HepG2 (cell line): ENCODE measurements around the gene ENTREP1. TPM values are rescaled to one million over a fixed set of nuclear protein-coding genes. Genes with fewer than 3 reads are reported as not detected.

Source experiments
- ATAC-seq: fragments of 200-7000 bp; cut with Tn5 transposase; 3 replicates; pipeline ENCODE4 v1.9.1; 2020; ENCODE audit warnings: mild to moderate bottlenecking, moderate library complexity
- BruUV-seq: library from RNA; stranded (reverse); fragments of 400-500 nt; replicated peaks from 2 replicates; lab custom pipeline; 2021; lab: Mats Ljungman, UMichigan
- CTCF ChIA-PET: fragments of 300-600 bp; formaldehyde crosslinking; extraction: SDS; loops from one replicate; lab custom pipeline; 2021; ENCODE audit warnings: low total read pairs, inconsistent platforms, low intra/inter-chr PET ratio; lab: Yijun Ruan, JAX
- POLR2A ChIA-PET: fragments of 350-600 bp; sonication (Branson Sonifier 250); formaldehyde crosslinking; loops from one replicate; lab custom pipeline; 2020; ENCODE audit warnings: antibody characterized with exemption, inconsistent platforms; lab: Yijun Ruan, JAX
- DNase-seq: peaks from one replicate; pipeline ENCODE4 v3.0.0-alpha.2; 2015; ENCODE audit warnings: low spot score
- FAIRE-seq: peaks from 3 replicates; lab custom pipeline; 2011; peaks lifted over from hg19 to GRCh38; lab: Jason Lieb, UNC
- H2AFZ ChIP-seq: one replicate; pipeline ENCODE4 v1.6.1; 2011; ENCODE audit warnings: low read length, inconsistent platforms
- H3K27ac ChIP-seq: fragments of 300-600 bp; 3 replicates; pipeline ENCODE4 v1.8.0; 2011; ENCODE audit warnings: mixed run types, mild to moderate bottlenecking, mixed read lengths, low read length, inconsistent platforms; ENCODE audit not compliant: insufficient read depth; ENCODE audit errors: extremely low read length
- H3K27me3 ChIP-seq, 2 experiments: fragments of 200-600 bp in 1 of 2; 2 replicates in 1 of 2; 3 replicates in 1 of 2; pipeline versions ENCODE4 v1.6.0 to v1.8.0; 2011; ENCODE audit warnings: low read length in 2 of 2, mild to moderate bottlenecking in 2 of 2, moderate library complexity in 2 of 2, inconsistent platforms in 1 of 2; ENCODE audit not compliant: insufficient read depth in 2 of 2, control insufficient read depth in 1 of 2
- H3K36me3 ChIP-seq, 2 experiments: fragments of 200-600 bp in 1 of 2; replicated peaks in 1 of 2; 2 replicates in 1 of 2; 3 replicates in 1 of 2; pipeline versions ENCODE4 v1.5.1 to v1.8.0; 2011; ENCODE audit warnings: low read length in 2 of 2, inconsistent platforms in 1 of 2; ENCODE audit not compliant: insufficient read depth in 2 of 2, control insufficient read depth in 1 of 2
- H3K4me1 ChIP-seq: 2 replicates; pipeline ENCODE4 v1.5.1; 2012; ENCODE audit warnings: low read length, inconsistent platforms; ENCODE audit not compliant: insufficient read depth
- H3K4me2 ChIP-seq: 2 replicates; pipeline ENCODE4 v1.6.0; 2011; ENCODE audit warnings: low read depth, low read length, inconsistent platforms
- H3K4me3 ChIP-seq, 3 experiments: fragments of 200-600 bp in 1 of 3; sonication (generic), shearing (Covaris generic) in 1 of 3; replicated peaks in 1 of 3; 2 replicates each; pipeline ENCODE4 v1.5.1; 2011 to 2016; ENCODE audit warnings: low read length in 3 of 3, inconsistent platforms in 2 of 3, low read depth in 2 of 3, mild to moderate bottlenecking in 2 of 3, control low read depth in 1 of 3, mixed read lengths in 1 of 3; ENCODE audit not compliant: insufficient read depth in 1 of 3
- H3K79me2 ChIP-seq: one replicate; pipeline ENCODE4 v1.6.1; 2011; ENCODE audit warnings: low read length, inconsistent platforms; ENCODE audit not compliant: insufficient read depth
- H3K9ac ChIP-seq: 2 replicates; pipeline ENCODE4 v1.6.0; 2011; ENCODE audit warnings: mild to moderate bottlenecking, low read depth, low read length, inconsistent platforms; ENCODE audit not compliant: insufficient read depth
- H3K9me3 ChIP-seq: 2 replicates; pipeline ENCODE4 v1.5.1; 2012; ENCODE audit warnings: mild to moderate bottlenecking, low read length
- H4K20me1 ChIP-seq: 2 replicates; pipeline ENCODE4 v1.6.0; 2011; ENCODE audit warnings: inconsistent platforms, mild to moderate bottlenecking, low read length, moderate library complexity; ENCODE audit not compliant: insufficient read depth
- FOSL1 ChIP-seq: sonication (generic); formaldehyde crosslinking; IDR thresholded peaks from 2 replicates; pipeline ENCODE4 v1.9.0; 2021; ENCODE audit warnings: missing genetic modification reagents, borderline replicate concordance
- FOXA3 ChIP-seq: IDR thresholded peaks from 2 replicates; pipeline ENCODE4 v1.6.1; 2016; ENCODE audit warnings: missing genetic modification reagents, missing compliant biosample characterization
- GTF2F1 ChIP-seq: fragments of 150-350 bp; IDR thresholded peaks from 2 replicates; pipeline ENCODE4 v1.6.1; 2014; ENCODE audit warnings: low read length
- HCFC1 ChIP-seq: fragments of 150-350 bp; IDR thresholded peaks from 2 replicates; pipeline ENCODE4 v1.6.1; 2014; ENCODE audit warnings: low read depth, low read length
- KLF6 ChIP-seq: IDR thresholded peaks from 2 replicates; pipeline ENCODE4 v1.8.0; 2016; ENCODE audit warnings: missing biosample characterization, missing genetic modification reagents
- RARG ChIP-seq: sonication (generic); formaldehyde crosslinking; IDR thresholded peaks from 2 replicates; pipeline ENCODE4 v1.4.0; 2020; ENCODE audit warnings: low read depth, mild to moderate bottlenecking, missing genetic modification reagents
- ZNF343 ChIP-seq: sonication (generic); formaldehyde crosslinking; IDR thresholded peaks from 2 replicates; pipeline ENCODE4 v1.4.0; 2020; ENCODE audit warnings: mild to moderate bottlenecking, missing genetic modification reagents
- ZNF619 ChIP-seq: sonication (generic); formaldehyde crosslinking; IDR thresholded peaks from 2 replicates; pipeline ENCODE4 v1.4.0; 2020; ENCODE audit warnings: mild to moderate bottlenecking, missing genetic modification reagents
- ZNF660 ChIP-seq: sonication (generic); formaldehyde crosslinking; IDR thresholded peaks from 2 replicates; pipeline ENCODE4 v1.5.1; 2020; ENCODE audit warnings: mild to moderate bottlenecking, low read depth, missing genetic modification reagents, borderline replicate concordance
- WGBS: methylation state at CpG from one replicate; pipeline ENCODE4 v1.1.6; 2017; ENCODE audit warnings: low lambda C conversion rate; 5-methylcytosine and 5-hydroxymethylcytosine counted together
- in situ Hi-C: cut with HindIII; loops from 2 replicates; pipeline ENCODE4 v1.10.0; 2017; ENCODE audit warnings: low pct_unique_long_range_greater_than_20kb; ENCODE audit not compliant: extremely low pct_ligation_motif_present
- intact Hi-C: fragments of 100-400 bp; cut with micrococcal nuclease; formaldehyde crosslinking; loops from one replicate; pipeline ENCODE4 v1.10.0; 2022; ENCODE audit not compliant: unreplicated experiment
- polyA plus RNA-seq, 8 experiments: library from polyadenylated mRNA; depleted of rRNA in 3 of 8; stranded (reverse) in 7 of 8; unstranded in 1 of 8; fragments of >200 nt; fragmentation: Illumina TruSeq in 4 of 8; extraction: Trizol in 4 of 8; gene quantifications; 2 replicates each; pipeline versions ENCODE4 v1.2.1 to v1.2.3, GENCODE V29; 2011 to 2016; ENCODE audit warnings: low read depth in 4 of 8, missing spikeins in 1 of 8, mixed read lengths in 1 of 8; ENCODE audit not compliant: insufficient read depth in 1 of 8
- total RNA-seq, 5 experiments: library from RNA; depleted of rRNA; stranded (reverse); fragments of >200 nt; fragmentation: Illumina TruSeq; extraction: Trizol; gene quantifications; 2 replicates each; pipeline ENCODE4 v1.2.3, GENCODE V29; 2016; ENCODE audit warnings: low read depth in 1 of 5
- TF ChIP-seq, protein P1 (sequence below): sonication (generic); formaldehyde crosslinking; IDR thresholded peaks from 2 replicates; pipeline ENCODE4 v1.5.0; 2020; ENCODE audit warnings: mild to moderate bottlenecking, missing genetic modification reagents, borderline replicate concordance

The ENTREP1 gene
- total and polyA plus RNA-seq, 2 of the 13 experiments (the other 11 are each of a cell fraction or from before 2014, with no cell fraction given) = not detected

- CTCF ChIA-PET = no interaction called here
- Histone ChIP-seq H3K4me3 (no peak overlapping the region), H4K20me1 (no peaks in the 10 kb centered on the region; the same call in 1 of the 2 replicates), H3K4me1 (no peaks in the 10 kb centered on the region), H3K4me2 (no peak overlapping the region), H3K27ac (no peak overlapping the region), H2AFZ (no peak overlapping the region), H3K27me3 (peaks cover 1 to 25% of the 10 kb centered on the region in 2 experiments; a peak in 3 of 5 replicates), H3K79me2 (no peaks in the 10 kb centered on the region), H3K36me3 (no peaks in the 10 kb centered on the region), H3K9ac (no peak overlapping the region), H3K9me3 (peaks cover 22% of the 10 kb centered on the region)
- 47% methylated on average over 2 of the region's 2 CpGs for WGBS
- no TSS peak for BruUV-seq
- intact Hi-C loops = no loop called here
- POLR2A ChIA-PET = no interaction called here
- ATAC-seq (no peak), DNase-seq (no peak), FAIRE-seq (no peak)
- in situ Hi-C loops = no loop called here
- TF ChIP-seq FOXA3 (CRISPR knock-in tag) (no peak), ZNF660 (CRISPR knock-in tag) (no peak), GTF2F1 (no peak), RARG (CRISPR knock-in tag) (no peak), ZNF619 (CRISPR knock-in tag) (no peak), FOSL1 (CRISPR knock-in tag) (no peak)
- TF ChIP-seq, protein P1, sequence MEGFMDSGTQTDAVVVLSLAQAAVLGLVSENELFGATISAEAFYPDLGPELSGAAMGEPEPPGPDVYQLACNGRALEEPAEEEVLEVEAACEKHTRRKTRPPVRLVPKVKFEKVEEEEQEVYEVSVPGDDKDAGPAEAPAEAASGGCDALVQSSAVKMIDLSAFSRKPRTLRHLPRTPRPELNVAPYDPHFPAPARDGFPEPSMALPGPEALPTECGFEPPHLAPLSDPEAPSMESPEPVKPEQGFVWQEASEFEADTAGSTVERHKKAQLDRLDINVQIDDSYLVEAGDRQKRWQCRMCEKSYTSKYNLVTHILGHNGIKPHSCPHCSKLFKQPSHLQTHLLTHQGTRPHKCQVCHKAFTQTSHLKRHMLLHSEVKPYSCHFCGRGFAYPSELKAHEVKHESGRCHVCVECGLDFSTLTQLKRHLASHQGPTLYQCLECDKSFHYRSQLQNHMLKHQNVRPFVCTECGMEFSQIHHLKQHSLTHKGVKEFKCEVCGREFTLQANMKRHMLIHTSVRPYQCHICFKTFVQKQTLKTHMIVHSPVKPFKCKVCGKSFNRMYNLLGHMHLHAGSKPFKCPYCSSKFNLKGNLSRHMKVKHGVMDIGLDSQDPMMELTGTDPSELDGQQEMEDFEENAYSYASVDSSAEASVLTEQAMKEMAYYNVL (CRISPR knock-in tag) = no peak
- TF ChIP-seq, all 625 proteins: peak for 0
Measured at GRCh38 chr9:69317081-69317480, 7.9 kb upstream of the ENTREP1 start.

DNA sequence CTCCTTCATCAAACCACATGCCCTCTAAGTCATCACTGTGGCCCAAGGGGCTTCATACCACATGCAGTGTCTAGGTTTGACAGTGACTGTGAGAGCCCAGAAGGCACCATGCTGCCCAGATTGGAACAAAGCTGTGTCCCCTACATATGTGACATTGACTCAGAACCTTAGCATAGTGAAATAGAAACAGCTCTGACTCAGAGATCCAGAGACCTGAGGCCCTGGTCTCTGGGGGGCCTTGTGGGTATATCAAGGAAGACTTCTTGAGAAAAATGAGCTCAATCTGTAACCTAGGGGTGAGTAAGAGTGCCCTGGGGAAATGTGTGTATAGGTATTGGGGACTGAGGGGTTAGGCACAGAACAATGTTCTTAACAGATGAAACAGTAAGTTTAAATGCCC lies 7.1 kb upstream of the ENTREP1 start:
- Histone ChIP-seq H3K27me3 (peaks cover 1 to 25% of the 10 kb centered on the region in 2 experiments; a peak in 3 of 5 replicates), H3K4me1 (no peaks in the 10 kb centered on the region), H3K9ac (no peak overlapping the region), H2AFZ (no peak overlapping the region), H3K4me3 (no peak overlapping the region), H3K27ac (no peak overlapping the region), H3K9me3 (peaks cover 14% of the 10 kb centered on the region), H3K36me3 (no peaks in the 10 kb centered on the region), H3K79me2 (no peaks in the 10 kb centered on the region), H3K4me2 (no peak overlapping the region), H4K20me1 (no peaks in the 10 kb centered on the region; the same call in 1 of the 2 replicates)
- BruUV-seq = no TSS peak
- POLR2A ChIA-PET = no interaction called here
- FAIRE-seq (no peak), ATAC-seq (no peak), DNase-seq (no peak)
- CTCF ChIA-PET = no interaction called here
- in situ Hi-C loops = no loop called here
- intact Hi-C loops = no loop called here
- TF ChIP-seq HCFC1 (no peak), ZNF343 (CRISPR knock-in tag) (no peak), KLF6 (CRISPR knock-in tag) (no peak)
- TF ChIP-seq, all 625 proteins: peak for 0
